ELR (cell line): ENCODE measurements around the gene WWTR1.

Experiments used
- DNase-seq: peaks from one replicate; pipeline ENCODE4 v3.0.0-alpha.2; 2015; ENCODE audit warnings: low read depth

WWTR1 gene

DNA sequence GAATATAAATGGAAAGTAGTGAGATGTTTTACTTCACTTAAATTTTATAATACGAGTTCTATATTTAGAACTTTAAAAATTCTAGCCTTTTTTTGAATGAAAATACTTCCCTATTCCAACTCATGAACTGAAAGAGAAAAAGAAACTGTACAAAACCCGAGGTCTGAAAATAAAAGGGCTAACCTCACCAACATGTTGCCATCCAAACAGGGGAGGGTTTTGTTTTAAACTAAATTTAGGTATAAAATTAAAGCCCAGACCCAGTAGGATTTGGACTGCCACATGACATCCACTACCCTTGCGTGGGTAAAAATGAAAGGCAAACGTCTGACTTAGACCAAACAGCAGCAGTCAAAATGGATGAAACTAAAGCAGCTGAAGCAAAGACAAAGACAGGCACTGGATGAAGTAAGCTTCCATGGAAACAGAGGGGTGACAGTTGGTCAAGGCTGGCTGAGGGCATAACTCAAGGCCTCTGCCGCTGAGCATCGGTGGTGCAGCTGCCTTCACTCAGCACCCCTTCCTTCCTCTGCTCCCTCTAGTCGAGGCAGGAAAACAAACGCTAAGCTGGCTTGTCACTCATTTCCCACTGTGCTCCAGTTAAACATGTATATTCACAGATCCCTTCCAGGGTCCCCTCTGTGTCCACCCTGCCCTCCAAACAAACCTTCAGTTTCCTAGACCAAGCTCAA lies 125.2 kb downstream of the WWTR1 start:
- DNase-seq, result no peak

GRCh38 chr3:149529099-149529498 lies 128.7 kb downstream of the WWTR1 start:
- no peak for DNase-seq

GRCh38 chr3:149528340-149528650 lies 129.5 kb downstream of the WWTR1 start:
- DNase-seq, result no peak

DNA sequence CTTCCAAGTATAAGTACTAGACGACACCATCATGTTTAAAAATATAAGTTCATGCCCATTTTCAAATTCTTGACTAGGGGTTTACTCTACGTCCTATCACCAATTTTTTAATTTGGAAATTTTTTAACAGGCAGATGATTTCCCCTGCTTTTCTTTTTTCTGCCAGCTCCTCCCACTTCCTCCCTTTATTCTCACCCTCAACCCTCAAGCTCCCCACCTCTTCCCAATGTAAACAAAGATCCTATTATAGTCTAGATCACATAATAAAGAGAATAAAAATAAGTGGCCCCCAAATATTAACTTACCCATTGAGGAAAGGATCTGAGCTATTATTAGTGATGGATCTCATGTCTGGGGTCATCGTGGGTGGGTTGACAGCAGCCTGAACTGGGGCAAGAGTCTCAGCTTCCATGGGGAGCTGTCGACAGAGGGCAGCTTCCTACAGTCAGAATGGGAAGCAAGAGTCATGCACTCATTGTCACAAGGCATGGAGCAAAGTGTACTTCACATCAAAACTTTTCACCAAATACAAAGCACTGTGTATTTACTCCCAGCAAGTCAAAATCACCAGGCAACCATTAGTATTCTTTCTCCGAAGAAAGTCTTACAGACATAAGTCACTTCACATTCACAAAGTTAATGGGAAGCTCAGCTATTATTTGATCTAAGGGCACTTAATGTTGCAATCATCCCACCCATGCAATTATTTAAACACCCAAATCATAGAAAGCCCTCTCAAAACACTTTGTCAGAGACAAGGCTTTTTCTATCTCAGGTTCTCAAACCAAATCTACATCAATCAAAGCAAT lies 130.1 kb downstream of the WWTR1 start:
- no peak for DNase-seq

DNA sequence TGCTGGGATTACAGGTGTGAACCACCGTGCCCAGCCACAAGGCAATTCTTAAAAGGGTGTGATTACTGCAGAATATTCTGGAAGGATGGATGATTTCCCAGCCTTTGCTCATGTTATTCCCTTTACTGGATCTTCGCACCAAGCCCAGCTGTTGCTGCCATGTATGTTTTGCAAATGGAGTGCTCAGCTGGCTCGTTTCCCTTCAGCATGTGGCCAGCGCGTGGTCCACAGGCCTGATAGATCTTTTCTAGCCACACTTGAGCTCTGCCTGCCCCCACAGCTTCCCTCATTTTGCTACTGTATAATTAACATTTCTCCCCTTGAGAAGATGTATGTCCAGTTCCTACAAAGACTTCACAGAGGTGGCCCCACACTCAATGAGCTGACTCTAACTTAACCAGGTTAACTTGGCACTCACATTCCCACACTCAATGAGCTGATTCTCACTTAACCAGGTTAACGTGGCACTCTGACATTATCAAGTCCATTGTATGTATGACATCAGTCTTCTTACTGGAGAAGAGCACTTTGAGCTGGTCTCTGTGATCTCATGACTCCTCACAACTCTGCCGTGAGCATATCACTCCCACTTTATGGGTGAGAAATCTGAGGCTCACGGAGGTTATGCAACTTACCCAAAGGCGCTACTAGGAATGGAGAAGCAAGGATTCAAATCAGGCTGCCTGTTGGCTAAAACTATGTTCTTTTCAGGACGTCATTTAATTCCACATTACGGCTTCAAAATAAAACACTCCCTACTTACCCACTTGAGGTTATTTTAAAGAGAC lies 134.1 kb downstream of the WWTR1 start:
- DNase-seq, result no peak

DNA sequence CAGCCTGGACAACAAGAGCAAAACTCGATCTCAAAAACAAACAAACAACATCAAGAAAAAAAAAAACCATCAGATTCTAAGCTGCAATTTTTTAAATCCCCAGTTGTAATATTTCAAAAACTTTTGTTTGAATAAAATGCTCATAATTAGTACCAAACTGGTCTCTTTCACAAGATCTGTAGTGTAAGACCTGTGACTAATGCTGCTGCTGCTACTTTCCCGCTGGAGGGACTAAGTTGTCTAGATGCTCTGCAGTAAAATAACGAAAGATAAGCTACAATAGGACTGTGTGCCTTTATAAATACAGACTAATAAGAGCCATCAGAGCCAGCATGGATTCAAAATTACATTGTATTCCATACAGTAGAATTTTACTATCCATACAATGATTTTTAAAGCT lies 137.9 kb downstream of the WWTR1 start:
- no peak for DNase-seq

- no peak for DNase-seq
These were observed 140.9 kb downstream of the WWTR1 start for GRCh38 chr3:149516920-149517319.

DNA sequence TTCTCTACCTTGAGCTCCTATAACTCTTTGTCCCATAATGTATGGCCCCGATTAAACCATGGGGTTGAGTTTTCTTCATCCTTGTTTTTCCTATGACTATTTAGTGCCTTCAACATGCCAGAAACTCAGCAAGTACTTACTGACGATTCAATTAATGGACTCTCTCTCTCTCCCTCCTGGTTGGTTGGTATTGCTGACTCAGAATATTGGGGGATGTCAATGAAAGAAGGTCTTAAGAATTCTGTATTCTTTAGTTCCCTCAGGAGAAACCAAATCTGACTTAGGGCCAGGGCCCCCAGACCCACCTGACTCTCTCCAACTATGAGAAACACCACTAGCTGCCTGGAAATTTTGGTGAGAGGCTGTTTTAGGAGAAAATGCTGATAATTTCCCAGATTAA lies 142.6 kb downstream of the WWTR1 start:
- no peak for DNase-seq

DNA sequence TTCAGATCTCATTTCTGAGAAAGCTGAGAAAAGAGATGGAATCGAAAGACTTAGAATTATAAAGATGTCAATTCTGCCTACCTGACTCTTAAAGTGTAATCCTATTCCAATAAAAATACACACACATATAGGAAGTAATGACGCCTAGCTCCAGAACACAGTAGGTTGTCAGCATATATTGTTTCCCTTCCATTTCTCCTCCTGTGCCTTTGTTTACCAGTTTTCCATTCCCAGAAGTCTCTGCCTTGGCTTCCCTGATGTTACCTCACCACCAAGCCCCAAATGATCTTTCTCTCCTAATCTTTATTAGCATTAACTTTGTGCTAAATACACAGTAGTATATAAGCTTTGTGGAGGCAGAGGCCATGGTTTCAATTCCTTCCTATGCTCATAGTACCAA lies 143.4 kb downstream of the WWTR1 start:
- DNase-seq, result no peak

DNA sequence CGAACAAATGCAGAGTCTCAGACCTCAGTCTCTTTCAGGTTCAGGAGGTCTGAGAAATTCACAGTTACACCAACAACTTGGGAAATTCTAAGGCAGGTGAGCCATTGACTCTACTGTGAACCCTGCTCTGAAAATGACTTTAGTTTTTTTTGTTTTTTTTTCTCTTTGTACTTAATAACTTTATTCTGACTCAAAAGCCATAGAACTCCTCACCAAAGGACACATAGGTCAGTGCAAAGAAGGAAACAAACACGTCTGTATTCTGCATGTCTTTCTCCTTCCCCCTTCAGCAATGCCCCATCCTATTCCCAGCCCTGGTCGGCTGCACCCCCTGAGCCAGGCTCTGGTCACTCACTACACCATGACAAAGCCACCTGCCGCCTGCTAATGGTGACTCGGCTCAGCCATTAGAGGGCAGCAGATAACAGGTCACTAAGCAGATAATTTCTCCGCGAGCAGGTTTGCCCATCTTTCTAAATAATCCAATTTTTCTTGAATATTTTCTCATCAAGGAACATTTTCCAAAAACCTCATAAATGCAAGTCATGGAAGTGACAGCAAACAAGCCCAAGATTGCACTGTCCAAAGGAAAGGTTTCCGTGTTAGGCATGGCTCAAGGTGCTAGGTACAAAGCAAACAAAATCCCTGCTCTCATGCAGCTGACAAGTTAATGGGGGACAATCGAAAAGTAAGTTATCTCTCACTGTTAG lies 145.6 kb downstream of the WWTR1 start:
- peak; percentile 78 for DNase-seq

- no peak for DNase-seq
These were observed 146.7 kb downstream of the WWTR1 start for GRCh38 chr3:149511040-149511626.

DNA sequence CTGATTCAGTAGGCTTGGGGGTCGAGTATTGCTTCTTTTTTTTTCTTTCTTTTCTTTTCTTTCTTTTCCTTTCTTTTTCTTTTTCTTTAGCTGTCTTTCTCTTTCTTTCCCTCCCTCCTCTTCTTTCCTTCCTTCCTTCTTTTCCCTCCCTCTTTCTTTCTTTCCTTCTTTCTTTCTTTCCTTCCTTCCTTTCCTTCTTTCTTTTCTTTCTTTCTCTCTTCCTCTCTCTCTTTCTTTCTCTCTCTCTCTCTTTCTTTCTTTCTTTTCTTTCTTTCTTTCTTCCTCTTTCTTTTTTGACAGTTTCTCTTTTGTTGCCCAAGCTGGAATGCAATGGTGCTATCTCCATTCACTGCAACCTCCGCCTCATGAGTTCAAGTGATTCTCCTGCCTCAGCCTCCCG lies 147.3 kb downstream of the WWTR1 start:
- DNase-seq, result no peak

- DNase-seq, result no peak
These were observed 148.3 kb downstream of the WWTR1 start for GRCh38 chr3:149509526-149509925.

DNA sequence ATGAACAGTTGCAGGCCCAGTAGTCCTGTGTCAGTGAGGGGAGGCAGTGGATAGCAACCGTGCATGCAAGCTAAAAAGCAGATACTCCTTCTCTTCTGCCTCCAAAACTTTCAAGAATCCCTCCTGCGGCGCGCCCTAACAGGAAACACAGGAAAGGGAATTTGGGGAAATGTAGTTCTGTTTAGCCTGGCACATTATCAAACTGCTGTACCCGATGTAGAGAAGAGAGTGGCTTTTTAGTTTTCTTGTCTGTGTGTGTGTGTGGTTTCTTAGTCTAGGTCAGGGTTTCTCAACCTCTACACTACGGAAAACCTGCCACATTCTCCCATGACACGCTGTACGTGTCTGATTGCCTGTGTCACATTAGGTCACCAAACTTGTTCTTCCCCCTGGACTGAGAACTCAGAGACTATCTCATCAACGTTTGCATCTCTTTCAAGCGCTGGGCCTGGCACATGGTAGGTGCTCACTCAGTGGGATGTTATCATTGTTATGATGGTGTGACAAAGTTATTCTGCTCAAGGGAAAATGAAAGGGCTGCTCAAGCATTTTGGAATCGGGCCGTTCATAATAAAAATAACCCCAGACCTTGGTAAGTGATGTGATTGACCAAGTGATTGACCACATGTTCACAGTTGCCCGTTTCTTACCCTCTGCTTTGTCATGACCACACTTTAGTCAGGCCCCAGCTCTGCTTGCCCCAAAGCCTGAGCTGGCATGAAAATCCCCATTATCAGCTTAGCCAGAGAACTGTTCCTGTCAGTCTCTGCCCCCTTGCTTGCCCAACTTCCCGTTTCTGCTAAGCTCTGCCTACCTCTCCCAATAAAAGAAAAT lies 150.1 kb downstream of the WWTR1 start:
- peak; percentile 33 for DNase-seq

- DNase-seq, result no peak
These were observed 150.9 kb downstream of the WWTR1 start for GRCh38 chr3:149506965-149507364.

DNA sequence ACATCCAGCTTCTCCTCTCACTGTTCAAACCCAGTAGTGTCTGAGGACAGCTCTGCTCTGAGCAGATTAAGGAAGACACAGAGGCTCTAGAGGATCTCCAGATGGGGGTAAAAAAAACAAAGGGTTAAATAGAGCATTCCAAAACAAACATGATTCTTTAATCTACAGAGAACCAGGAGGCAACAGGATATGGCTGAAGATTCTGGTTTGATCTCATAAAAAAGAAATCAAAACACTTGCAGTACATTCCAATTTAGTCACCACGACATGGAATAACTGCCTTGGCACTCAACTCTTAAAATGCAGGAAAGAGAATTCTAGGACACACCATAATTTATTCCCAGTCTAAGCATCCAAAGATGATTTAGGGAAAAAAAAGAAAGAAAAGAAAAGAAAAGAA lies 151.3 kb downstream of the WWTR1 start:
- peak; percentile 50 for DNase-seq

DNA sequence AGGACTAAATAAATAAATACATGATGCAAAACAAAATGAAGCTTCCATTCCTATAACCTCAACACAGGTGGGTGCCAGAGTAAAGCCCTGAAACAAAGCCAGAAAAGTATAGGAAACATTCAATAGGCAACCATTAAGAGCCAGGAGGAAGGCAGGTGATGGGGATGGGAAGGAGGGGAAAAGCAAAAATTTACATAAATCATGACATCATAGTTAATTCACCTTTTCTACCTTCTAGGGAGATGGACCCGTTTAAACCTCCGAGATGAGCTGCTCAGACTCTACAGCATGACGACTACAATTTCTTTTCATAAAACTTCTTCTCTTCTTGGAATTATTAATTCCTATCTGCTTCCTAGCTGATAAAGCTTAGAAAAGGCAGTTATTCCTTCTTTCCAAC lies 155.4 kb downstream of the WWTR1 start:
- no peak for DNase-seq

GRCh38 chr3:149501524-149501923 lies 156.3 kb downstream of the WWTR1 start:
- DNase-seq, result peak; percentile 63

DNA sequence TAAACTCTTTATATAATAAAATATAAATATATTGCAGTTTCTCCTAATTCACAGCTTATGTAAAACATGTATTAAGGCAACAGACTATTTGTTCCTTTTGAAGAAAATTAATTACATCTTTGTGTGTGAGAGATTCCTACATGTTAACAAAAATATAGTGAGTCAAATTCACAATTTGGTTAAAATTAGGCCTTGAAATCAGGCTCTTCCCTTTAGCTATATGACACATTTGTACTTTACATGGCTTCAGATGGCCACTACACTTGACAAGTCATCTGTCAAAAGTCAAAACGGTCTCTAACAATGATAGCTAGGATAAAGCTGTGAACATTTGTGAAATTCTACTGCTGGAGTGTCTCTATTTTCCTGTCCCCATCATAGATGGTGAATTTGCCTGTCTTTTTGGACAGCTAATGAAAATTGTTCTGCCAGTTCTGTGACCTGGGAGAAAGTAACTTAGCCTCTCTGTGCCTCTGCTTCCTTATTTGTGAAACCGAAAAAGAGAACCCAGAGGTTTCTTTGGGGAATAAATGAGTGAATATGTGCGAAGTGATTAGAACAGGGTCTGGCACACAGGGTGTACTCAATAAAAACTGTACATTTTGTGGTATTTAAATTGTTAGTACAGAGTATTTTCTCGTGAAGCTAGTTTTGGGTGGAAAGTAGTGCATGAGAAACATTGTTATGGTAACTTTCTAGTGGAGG lies 159.7 kb downstream of the WWTR1 start:
- DNase-seq, result no peak

- DNase-seq, result no peak
These were observed 160.9 kb downstream of the WWTR1 start for GRCh38 chr3:149496891-149497290.
